HG03571 (cell line): ENCODE results near the gene MUC4.
"Not testable (repeated sequence)": the region's sequence is repeated elsewhere in the genome, so short reads cannot be mapped to it uniquely, and the experiment has no call there.

Experiments used
- ATAC-seq: cut with Tn5 transposase; IDR thresholded peaks from one replicate; pipeline ENCODE4 v1.9.1; 2021; ENCODE audit not compliant: unreplicated experiment

The MUC4 gene

GRCh38 chr3:195838714-195839113 is 27.0 kb upstream of the MUC4 start:
- no peak for ATAC-seq

GRCh38 chr3:195836476-195837135 is 24.9 kb upstream of the MUC4 start:
- no peak for ATAC-seq

DNA sequence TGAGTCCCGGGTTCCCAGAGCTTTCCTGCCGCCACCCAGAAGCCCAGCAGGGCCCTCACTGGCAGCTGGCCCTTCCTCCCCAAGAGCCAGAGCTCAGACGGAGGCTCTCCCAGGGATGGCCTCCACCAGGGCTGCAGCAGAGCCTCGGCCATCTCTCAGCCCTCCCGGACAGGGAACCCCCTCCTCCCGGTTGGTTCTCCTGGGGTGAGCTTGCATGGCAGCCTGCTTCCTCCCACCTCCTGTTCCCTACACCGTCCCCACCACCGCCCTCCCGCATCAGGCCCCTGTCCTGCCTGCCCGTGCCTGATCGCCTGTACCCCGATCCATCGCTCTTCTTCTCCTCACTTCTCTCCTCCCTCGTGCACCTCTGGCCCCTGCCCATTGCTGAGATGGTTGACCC is 24.1 kb upstream of the MUC4 start:
- ATAC-seq: no peak

DNA sequence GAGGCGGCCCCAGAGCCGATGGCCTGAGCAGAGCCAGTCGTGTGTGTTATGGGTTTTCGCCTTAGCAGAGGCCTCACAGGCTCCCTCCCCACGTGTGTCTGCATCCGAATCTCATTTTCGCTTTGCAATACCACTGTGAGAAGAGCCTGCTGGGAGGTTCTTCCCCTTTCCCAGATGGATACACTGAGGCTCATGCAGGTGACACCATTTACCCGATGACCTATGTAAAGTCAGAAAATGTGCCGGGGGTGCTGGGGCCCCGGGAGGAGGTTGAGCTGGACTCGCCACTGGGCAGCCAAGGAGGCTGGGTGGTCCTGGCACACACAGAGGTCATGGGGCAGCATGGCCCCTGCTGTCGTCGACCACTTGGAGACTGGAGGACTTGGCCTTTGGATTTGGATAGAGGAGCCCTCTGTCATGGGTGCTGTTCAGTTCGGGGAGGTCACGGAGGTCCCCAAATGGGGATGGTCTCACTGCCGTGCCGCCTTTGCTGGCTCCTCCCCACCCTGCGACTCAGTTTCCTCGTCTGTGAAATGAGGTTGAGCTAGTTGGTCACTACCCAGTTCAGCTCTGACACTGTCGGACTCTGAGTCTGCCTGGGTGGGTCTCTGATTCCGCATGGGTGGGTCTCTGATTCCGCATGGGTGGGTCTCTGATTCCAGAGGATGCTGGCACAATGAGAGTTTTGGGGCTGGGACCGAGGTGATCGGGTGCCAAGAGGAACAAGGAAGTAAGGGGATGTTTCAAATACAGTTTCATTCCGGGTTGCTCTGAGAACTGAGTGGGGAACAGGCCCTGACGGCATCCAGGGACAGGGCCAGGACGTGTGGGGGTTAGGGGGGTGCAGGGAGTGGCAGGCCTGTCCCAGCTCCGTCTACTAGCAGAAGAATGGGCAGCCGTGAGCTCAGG is 23.2 kb upstream of the MUC4 start:
- no peak for ATAC-seq

DNA sequence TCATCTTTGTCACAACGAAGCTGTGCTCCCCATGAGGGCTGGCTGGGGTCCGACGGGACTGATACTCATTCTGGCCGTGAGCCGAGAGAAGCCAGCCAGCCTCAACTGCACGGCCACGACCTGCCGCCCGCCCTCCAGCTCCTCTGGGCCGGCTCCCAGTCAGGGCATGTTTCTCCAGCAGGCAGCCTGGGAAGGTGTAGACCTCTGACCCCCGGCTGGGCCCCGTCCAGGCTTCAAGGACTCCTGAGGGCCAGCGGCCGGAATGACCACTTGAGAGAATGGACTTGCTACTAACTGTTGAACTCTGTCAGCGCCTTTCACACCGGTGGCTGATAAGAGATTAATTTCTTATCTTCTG is 18.1 kb upstream of the MUC4 start:
- no peak for ATAC-seq

- no peak for ATAC-seq
These were observed 17.0 kb upstream of the MUC4 start for GRCh38 chr3:195828762-195829161.

DNA sequence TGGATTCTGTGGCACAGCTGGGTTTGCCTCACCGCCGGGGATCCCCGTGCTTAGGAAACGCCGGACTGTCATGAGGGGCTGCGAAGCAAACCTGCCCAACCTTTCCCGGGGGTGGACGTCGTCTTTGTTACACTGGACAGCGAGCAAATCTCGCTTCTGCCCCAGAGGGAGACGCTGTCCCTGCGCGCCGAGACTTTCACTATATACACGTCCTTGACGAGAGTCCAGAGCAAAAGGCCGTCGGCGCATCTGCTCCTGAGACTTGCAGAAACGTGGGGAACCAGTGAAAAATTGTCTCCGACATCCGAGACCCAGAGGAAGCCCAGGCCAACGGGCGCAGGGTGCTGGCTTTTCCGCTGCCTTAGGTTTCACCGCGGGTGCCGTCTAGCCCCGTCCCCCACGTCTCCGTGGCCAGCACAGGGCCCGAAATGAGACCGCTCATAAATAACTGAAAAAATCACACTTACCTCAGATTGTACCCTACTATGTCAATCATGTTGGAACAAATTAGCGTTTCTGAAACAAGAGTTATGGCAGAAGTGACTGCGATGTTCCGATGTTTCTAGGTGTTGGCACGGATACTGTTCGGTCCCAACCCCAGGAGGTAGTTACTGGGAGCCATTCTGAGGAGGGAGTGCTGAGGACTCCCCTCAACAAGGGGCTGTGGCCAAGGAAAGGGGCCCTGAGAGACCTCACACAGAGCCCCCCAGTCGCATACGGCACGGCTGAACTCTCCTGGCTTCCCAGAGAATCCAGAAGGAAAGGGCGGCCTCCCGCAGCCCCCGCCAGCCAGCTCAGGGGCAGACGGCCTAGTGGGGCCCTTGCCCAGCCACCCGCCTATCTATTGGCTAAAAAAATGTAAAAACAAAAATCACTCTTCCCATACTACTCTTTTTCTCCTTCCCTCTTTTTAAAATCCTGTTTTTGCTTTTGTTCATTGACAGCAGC is 14.4 kb upstream of the MUC4 start:
- no peak for ATAC-seq

- no peak for ATAC-seq
These were observed 13.5 kb upstream of the MUC4 start for GRCh38 chr3:195825191-195825588.

DNA sequence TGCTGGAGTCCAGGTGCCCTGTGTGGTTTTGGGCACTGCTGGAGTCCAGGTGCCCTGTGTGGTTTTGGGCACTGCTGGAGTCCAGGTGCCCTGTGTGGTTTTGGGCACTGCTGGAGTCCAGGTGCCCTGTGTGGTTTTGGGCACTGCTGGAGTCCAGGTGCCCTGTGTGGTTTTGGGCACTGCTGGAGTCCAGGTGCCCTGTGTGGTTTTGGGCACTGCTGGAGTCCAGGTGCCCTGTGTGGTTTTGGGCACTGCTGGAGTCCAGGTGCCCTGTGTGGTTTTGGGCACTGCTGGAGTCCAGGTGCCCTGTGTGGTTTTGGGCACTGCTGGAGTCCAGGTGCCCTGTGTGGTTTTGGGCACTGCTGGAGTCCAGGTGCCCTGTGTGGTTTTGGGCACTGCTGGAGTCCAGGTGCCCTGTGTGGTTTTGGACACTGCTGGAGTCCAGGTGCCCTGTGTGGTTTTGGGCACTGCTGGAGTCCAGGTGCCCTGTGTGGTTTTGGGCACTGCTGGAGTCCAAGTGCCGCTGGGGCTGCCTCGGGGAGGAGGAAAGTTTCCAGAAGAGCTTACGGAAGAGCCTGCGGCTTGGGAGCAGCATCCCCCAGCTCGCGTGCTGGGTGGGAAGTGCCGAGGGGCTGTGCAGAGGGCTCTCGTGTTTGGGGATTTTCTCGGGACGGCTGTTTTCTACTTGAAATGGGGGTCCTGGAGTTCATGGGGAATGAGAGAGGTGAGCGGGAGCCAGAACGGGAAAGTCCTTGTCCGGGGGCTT is 12.9 kb upstream of the MUC4 start:
- ATAC-seq: not testable (repeated sequence)

GRCh38 chr3:195823999-195824398 is 12.3 kb upstream of the MUC4 start:
- no peak for ATAC-seq

GRCh38 chr3:195823280-195823679 is 11.6 kb upstream of the MUC4 start:
- ATAC-seq: no peak

DNA sequence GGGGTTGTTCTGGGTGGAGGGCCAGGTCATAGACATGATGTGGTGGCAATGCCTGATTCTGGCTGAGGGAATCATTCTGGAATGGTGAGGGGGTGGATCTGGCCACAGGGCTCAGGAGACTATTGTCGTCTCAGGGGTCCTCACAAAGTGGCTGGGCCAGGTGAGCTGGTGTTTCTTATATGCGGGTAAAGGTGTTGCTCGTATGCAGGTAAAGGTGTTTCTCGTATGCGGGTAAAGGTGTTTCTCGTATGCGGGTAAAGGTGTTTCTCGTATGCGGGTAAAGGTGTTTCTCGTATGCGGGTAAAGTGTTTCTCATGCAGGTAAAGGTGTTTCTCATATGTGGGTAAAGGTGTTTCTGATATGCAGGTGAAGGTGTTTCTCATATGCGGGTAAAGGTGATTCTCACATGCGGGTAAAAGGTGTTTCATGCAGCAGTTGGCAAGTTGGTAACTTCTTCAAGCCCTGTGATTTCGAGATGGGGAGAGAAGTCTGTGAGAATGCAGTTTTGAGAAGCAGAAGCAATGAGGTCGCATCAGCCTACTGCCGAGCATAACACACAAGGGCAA is 10.5 kb upstream of the MUC4 start:
- no peak for ATAC-seq

GRCh38 chr3:195821403-195822130 is 9.8 kb upstream of the MUC4 start:
- ATAC-seq: no peak

GRCh38 chr3:195820901-195821300 is 9.2 kb upstream of the MUC4 start:
- ATAC-seq: no peak

DNA sequence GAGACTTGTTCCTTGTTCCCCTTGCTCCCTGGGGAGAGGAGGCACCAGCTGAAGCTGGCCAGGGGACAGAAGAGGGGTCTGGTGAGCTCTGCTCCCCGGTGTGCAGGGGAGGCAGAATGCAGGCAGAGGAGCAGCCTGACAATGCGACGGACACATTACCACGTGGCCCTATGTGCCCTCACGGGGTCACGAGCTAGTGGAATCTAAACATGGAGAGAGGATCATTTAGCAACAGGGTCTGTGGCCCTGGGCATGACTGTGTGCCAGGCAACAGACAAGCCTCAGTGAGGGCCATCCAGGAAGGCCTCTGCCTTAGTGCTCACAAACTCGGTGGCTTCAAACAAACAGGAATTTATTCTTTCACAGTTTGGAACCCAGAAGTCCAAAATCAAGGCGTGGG is 8.5 kb upstream of the MUC4 start:
- no peak for ATAC-seq

DNA sequence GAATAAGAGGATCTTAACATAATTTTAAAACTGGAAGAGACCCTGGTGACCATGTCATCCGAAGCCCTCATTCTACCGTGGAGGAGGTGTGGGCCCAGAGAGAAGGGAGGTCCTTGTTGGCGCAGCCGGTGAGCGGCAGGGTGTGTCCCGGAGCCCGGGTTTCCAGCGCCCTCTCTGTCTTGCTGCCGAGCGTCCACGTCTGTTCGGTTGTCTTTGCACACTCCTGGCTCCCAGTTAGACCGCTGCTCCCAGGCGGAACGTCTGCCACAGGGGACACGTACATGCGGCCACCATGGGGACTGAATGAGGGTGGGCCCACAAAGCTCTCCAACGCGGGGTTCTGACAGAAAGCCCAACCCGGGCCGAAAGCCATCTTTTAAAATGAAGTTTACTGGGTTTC is 6.6 kb upstream of the MUC4 start:
- ATAC-seq: no peak

DNA sequence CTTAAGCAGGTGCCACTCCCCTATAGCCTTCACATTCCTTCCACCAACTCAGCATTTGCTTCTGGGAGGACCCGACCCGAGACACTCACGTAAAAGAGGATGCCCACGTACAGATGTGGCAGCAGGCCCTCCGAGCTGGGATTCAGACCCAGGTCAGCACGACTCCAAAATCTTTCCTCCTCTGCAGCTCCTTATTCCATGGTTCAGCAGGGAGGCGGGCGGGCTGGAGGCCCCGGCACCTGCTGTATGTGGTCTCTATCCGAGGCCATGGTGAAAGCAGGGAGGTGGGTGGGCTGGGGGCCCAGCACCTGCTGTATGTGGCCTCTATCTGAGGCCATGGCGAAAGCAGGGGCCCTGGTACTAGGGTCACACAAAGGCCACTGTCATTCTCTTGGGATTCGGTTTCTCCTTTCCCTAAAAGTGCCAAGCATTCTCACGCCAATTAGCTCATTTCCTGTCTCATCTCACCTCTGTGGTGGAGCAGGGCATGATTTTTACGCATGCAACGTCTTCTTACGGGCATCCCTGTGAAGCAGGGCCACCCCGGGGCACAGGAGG is 5.9 kb upstream of the MUC4 start:
- no peak for ATAC-seq

DNA sequence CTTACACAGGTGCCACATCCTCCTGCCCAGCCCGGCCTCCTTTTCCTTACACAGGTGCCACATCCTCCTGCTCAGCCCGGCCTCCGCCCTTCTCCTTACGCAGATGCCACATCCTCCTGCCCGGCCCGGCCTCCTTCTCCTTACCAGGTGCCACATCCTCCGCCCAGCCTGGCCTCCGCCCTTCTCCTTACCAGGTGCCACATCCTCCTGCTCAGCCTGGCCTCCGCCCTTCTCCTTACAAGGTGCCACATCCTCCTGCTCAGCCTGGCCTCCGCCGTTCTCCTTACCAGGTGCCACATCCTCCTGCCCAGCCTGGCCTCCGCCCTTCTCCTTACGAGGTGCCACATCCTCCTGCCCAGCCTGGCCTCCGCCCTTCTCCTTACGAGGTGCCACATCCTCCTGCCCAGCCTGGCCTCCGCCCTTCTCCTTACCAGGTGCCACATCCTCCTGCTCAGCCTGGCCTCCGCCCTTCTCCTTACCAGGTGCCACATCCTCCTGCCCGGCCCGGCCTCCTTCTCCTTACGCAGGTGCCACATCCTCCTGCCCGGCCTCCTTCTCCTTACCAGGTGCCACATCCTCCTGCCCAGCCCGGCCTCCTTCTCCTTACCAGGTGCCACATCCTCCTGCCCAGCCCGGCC is 4.7 kb upstream of the MUC4 start:
- not testable (repeated sequence) for ATAC-seq
